IMR-90 (cell line): Measurements from ENCODE around the gene NEMF. TPM values are rescaled to one million over a fixed set of nuclear protein-coding genes. Genes with fewer than 3 reads are reported as not detected.

Experiments used
- ATAC-seq: fragments of 200-7000 bp; cut with Tn5 transposase; 2 replicates; pipeline ENCODE4 v1.9.1; 2020; ENCODE audit warnings: low read depth, mild to moderate bottlenecking, moderate library complexity
- BruUV-seq: library from RNA; stranded (reverse); fragments of 400-500 nt; replicated peaks from 2 replicates; lab custom pipeline; 2021; lab: Mats Ljungman, UMichigan
- CTCF ChIA-PET: fragments of 300-600 bp; formaldehyde crosslinking; extraction: SDS; loops from one replicate; lab custom pipeline; 2021; ENCODE audit warnings: antibody characterized with exemption; lab: Yijun Ruan, JAX
- POLR2A ChIA-PET: fragments of 300-600 bp; sonication (Branson Sonifier 250); formaldehyde crosslinking; loops from one replicate; lab custom pipeline; 2022; ENCODE audit warnings: antibody characterized with exemption; ENCODE audit not compliant: unreplicated experiment; lab: Charles Lee
- DNase-seq: peaks from one replicate; pipeline ENCODE4 v3.0.0; 2013
- H2AFZ ChIP-seq: replicated peaks from 2 replicates; pipeline ENCODE3; 2013; ENCODE audit warnings: low read length, mild to moderate bottlenecking; ENCODE audit not compliant: poor library complexity
- H2AK5ac ChIP-seq: 2 replicates; pipeline ENCODE4 v1.6.1; 2013; ENCODE audit warnings: low read depth, low read length, inconsistent platforms
- H2AK9ac ChIP-seq: replicated peaks from 2 replicates; pipeline ENCODE3; 2013; ENCODE audit warnings: mild to moderate bottlenecking, low read depth, low read length, moderate library complexity; ENCODE audit not compliant: poor library complexity
- H2BK120ac ChIP-seq: 2 replicates; pipeline ENCODE4 v1.6.1; 2013; ENCODE audit warnings: low read depth, low read length, inconsistent platforms
- H2BK15ac ChIP-seq: 3 replicates; pipeline ENCODE4 v1.6.1; 2013; ENCODE audit warnings: low read depth, low read length, inconsistent platforms
- H2BK20ac ChIP-seq: 2 replicates; pipeline ENCODE4 v1.6.1; 2013; ENCODE audit warnings: low read depth, mild to moderate bottlenecking, inconsistent platforms, low read length, moderate library complexity
- H2BK5ac ChIP-seq: 2 replicates; pipeline ENCODE4 v1.6.1; 2013; ENCODE audit warnings: mild to moderate bottlenecking, low read depth, low read length, inconsistent platforms; ENCODE audit not compliant: poor library complexity, severe bottlenecking
- H3K14ac ChIP-seq: replicated peaks from 2 replicates; pipeline ENCODE4 v1.6.1; 2013; ENCODE audit warnings: low read depth, low read length, inconsistent platforms
- H3K18ac ChIP-seq: 2 replicates; pipeline ENCODE4 v1.6.1; 2013; ENCODE audit warnings: low read depth, low read length, control low read depth
- H3K23ac ChIP-seq: 2 replicates; pipeline ENCODE4 v1.6.1; 2013; ENCODE audit warnings: low read depth, low read length, inconsistent platforms
- H3K27ac ChIP-seq: 2 replicates; pipeline ENCODE4 v1.5.1; 2013; ENCODE audit warnings: mild to moderate bottlenecking, control low read depth, low read length; ENCODE audit not compliant: insufficient read depth
- H3K27me3 ChIP-seq: 2 replicates; pipeline ENCODE4 v1.6.1; 2013; ENCODE audit warnings: low read length; ENCODE audit not compliant: control insufficient read depth, insufficient read depth
- H3K36me3 ChIP-seq: 2 replicates; pipeline ENCODE4 v1.6.1; 2013; ENCODE audit warnings: low read length, mixed read lengths; ENCODE audit not compliant: control insufficient read depth, insufficient read depth
- H3K4ac ChIP-seq: 2 replicates; pipeline ENCODE4 v1.6.1; 2013; ENCODE audit warnings: low read depth, low read length, inconsistent platforms
- H3K4me1 ChIP-seq: 2 replicates; pipeline ENCODE4 v1.6.1; 2013; ENCODE audit warnings: low read length, mixed read lengths; ENCODE audit not compliant: control insufficient read depth, insufficient read depth
- H3K4me2 ChIP-seq: 2 replicates; pipeline ENCODE4 v1.6.1; 2013; ENCODE audit warnings: low read depth, mild to moderate bottlenecking, control low read depth, low read length, moderate library complexity
- H3K4me3 ChIP-seq: 2 replicates; pipeline ENCODE4 v1.5.1; 2013; ENCODE audit warnings: low read depth, mild to moderate bottlenecking, control low read depth, low read length, moderate library complexity; ENCODE audit not compliant: insufficient read depth
- H3K56ac ChIP-seq: 2 replicates; pipeline ENCODE4 v1.6.1; 2013; ENCODE audit warnings: low read length, inconsistent platforms; ENCODE audit not compliant: insufficient read depth; ENCODE audit errors: extremely low read depth
- H3K79me1 ChIP-seq, 2 experiments: 2 replicates each; pipeline ENCODE4 v1.6.1; 2013; ENCODE audit warnings: low read length in 2 of 2, inconsistent platforms in 1 of 2, low read depth in 1 of 2
- H3K9ac ChIP-seq: 2 replicates; pipeline ENCODE4 v1.6.1; 2013; ENCODE audit warnings: low read depth, low read length, control low read depth
- H3K9me1 ChIP-seq: 2 replicates; pipeline ENCODE4 v1.6.1; 2013; ENCODE audit warnings: low read length, inconsistent platforms; ENCODE audit not compliant: insufficient read depth
- H3K9me3 ChIP-seq: 2 replicates; pipeline ENCODE4 v1.6.1; 2013; ENCODE audit warnings: low read length; ENCODE audit not compliant: control insufficient read depth, insufficient read depth
- H4K20me1 ChIP-seq: 2 replicates; pipeline ENCODE4 v1.6.1; 2013; ENCODE audit warnings: low read length, inconsistent platforms; ENCODE audit not compliant: insufficient read depth
- H4K5ac ChIP-seq: 2 replicates; pipeline ENCODE4 v1.6.1; 2013; ENCODE audit warnings: mild to moderate bottlenecking, low read depth, low read length, control low read depth
- H4K8ac ChIP-seq, 2 experiments: 2 replicates each; pipeline ENCODE4 v1.6.1; 2013; ENCODE audit warnings: low read depth in 2 of 2, low read length in 2 of 2, control low read depth in 1 of 2, inconsistent platforms in 1 of 2
- H4K91ac ChIP-seq: 2 replicates; pipeline ENCODE4 v1.6.1; 2013; ENCODE audit warnings: low read depth, low read length, inconsistent platforms; ENCODE audit not compliant: insufficient read depth
- ELK1 ChIP-seq: fragments of 150-350 bp; IDR thresholded peaks from 2 replicates; pipeline ENCODE4 v1.6.1; 2016; ENCODE audit warnings: low read depth, mild to moderate bottlenecking, low read length, moderate library complexity, borderline replicate concordance
- FOS ChIP-seq: fragments of 150-350 bp; IDR thresholded peaks from 2 replicates; pipeline ENCODE4 v1.6.1; 2016; ENCODE audit warnings: low read depth, low read length
- MAFK ChIP-seq: IDR thresholded peaks from 2 replicates; pipeline ENCODE4 v1.6.1; 2012; ENCODE audit warnings: low read depth, low read length, improper control_type of control experiment
- POLR2A ChIP-seq: IDR thresholded peaks from 2 replicates; pipeline ENCODE4 v1.6.1; 2012; ENCODE audit warnings: mild to moderate bottlenecking, low read depth, low read length
- RFX5 ChIP-seq: IDR thresholded peaks from 2 replicates; pipeline ENCODE4 v1.8.0; 2012; ENCODE audit warnings: low read depth, mild to moderate bottlenecking, low read length, moderate library complexity
- USF2 ChIP-seq: fragments of 150-350 bp; IDR thresholded peaks from 2 replicates; pipeline ENCODE4 v1.6.1; 2017; ENCODE audit warnings: mild to moderate bottlenecking, antibody characterized with exemption, low read length, low read depth
- WGBS, 2 experiments: methylation state at CpG; one replicate each; pipeline versions ENCODE4 v1.1.5 to v1.1.7; 2013; ENCODE audit warnings: missing lambda C conversion rate in 2 of 2; ENCODE audit not compliant: insufficient read length in 1 of 2; ENCODE audit errors: extremely low coverage in 2 of 2; 5-methylcytosine and 5-hydroxymethylcytosine counted together
- dilution Hi-C: fragments of 300-500 bp; cut with HindIII; formaldehyde crosslinking; loops from one replicate; pipeline ENCODE4 v1.14.3; 2018; ENCODE audit warnings: low sequenced_read_pairs; ENCODE audit not compliant: unreplicated experiment
- in situ Hi-C: fragments of 300-500 bp; cut with MboI; formaldehyde crosslinking; loops from 3 replicates; pipeline ENCODE4 v1.14.3; 2019; ENCODE audit warnings: low sequenced_read_pairs, inconsistent platforms, mixed read lengths
- intact Hi-C: fragments of 100-400 bp; cut with micrococcal nuclease; formaldehyde crosslinking; loops from 2 replicates; pipeline ENCODE4 v1.10.0; 2022
- polyA plus RNA-seq, 3 experiments: library from polyadenylated mRNA; depleted of rRNA; stranded (reverse); fragments of >200 nt; gene quantifications; 2 replicates each; pipeline ENCODE4 v1.2.3, GENCODE V29; 2012; ENCODE audit warnings: low replicate concordance in 1 of 3
- total RNA-seq: library from RNA; depleted of rRNA; stranded (reverse); fragments of >200 nt; gene quantifications from 2 replicates; pipeline ENCODE4 v1.2.3, GENCODE V29; 2012

Gene NEMF
- total and polyA plus RNA-seq, 2 of the 4 experiments (the other 2 are of a cell fraction): 19.5 to 30.5 TPM

DNA sequence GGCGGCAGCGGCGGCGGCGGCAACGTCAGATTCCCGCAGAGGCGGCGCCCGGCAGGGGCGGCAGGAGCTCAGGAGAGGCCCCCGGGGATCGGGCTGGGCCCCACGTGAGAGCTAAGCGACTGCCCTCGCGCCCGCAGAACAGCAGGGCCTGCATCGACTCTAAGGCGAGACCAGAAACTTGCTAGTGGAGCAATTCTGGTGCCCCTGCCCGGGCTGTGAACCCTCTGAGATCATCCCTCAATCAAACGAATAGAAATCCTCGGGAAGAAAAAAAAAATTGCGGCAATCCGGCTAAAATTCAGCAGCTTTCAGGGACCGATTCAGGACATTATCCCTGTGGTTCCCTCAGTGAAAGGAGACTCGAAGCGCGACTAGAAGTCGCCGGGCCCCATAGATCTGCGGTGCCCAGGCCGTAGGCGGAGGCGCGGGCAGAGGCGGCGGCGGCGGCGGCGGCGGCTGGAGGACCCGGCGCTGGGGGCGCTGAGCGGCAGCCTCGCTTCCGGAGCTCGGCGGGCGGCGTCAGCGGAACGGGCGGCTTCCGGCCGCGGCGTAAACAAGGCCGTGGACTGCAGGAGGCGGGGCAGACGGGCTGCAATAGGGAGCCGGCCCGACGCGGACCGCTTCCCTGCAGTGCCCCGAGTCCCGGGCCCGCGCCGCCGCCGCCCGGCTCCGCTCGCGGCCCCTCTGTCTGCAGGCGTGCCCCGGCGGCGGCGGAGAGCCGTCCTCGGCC is 84.9 kb downstream of the NEMF start, which contains the start of gene KLHDC2 (continued):
- no peak for TF ChIP-seq ELK1

DNA sequence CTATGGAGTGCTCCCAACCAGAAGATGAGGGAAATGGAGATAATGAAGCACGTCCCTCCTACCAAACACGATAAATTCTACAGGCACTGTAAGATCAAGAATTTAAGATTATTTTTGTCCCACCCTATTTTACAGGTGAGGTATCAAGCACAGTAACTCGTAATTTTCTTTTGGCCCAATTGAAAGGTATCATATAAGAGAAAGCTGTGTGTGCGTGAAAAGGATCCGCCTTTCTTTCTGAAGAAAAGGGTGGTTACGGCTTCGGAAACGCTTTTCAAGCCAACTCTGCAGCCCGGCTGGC is 85.4 kb downstream of the NEMF start:
- Histone ChIP-seq H4K8ac (peak overlapping the region; percentile 98), H3K4me2 (peak overlapping the region; percentile 92), H3K9ac (peak overlapping the region; percentile 92), H3K27ac (peak overlapping the region; percentile 91), H2BK20ac (no peak overlapping the region), H4K20me1 (peaks cover 11% of the 10 kb centered on the region), H4K91ac (peak overlapping the region; percentile 26; the same call in 1 of the 2 replicates), H3K9me1 (peaks cover 5% of the 10 kb centered on the region), H3K36me3 (no peaks in the 10 kb centered on the region), H3K23ac (peak overlapping the region; percentile 75; the same call in 1 of the 2 replicates), H2AFZ (peak overlapping the region; percentile 95), H3K18ac (peak overlapping the region; percentile 70; the same call in 1 of the 2 replicates), H2AK5ac (no peak overlapping the region), H2BK5ac (peak overlapping the region; percentile 94), H3K9me3 (no peaks in the 10 kb centered on the region), H4K5ac (peak overlapping the region; percentile 91), H3K4me3 (peak overlapping the region; percentile 67), H3K4me1 (peaks cover 9% of the 10 kb centered on the region), H3K14ac (peak overlapping the region; percentile 88; the same call in 1 of the 2 replicates), H2BK15ac (no peak overlapping the region), H3K27me3 (no peaks in the 10 kb centered on the region), H2BK120ac (no peak overlapping the region; the same call in 1 of the 2 replicates), H2AK9ac (peak overlapping the region; percentile 96), H3K4ac (peak overlapping the region; percentile 79; the same call in 1 of the 2 replicates), H3K79me1 (peaks cover 13 to 30% of the 10 kb centered on the region in 2 experiments; a peak in 3 of 4 replicates), H3K56ac (peak overlapping the region; percentile 95)
- CTCF ChIA-PET: interaction anchor here (1.0 kb wide), 2 partner anchors 19 to 22 kb away, joined by 3 read pairs; no protein-coding TSS in a partner anchor
- BruUV-seq: no TSS peak
- TF ChIP-seq POLR2A: no peak
- TF ChIP-seq RFX5: no peak
- no peak for TF ChIP-seq USF2
- no peak for TF ChIP-seq FOS
- TF ChIP-seq MAFK: no peak
- 0% methylated on average over 3 of the region's 9 CpGs; no CpG with 5 or more reads in 1 of the 2 experiments for WGBS, 2 experiments
- DNase-seq (no peak), ATAC-seq (no peak)
- dilution Hi-C loops: no loop called here
- in situ Hi-C loops: loop anchor here (5.0 to 25.0 kb wide), 3 partner anchors 75 to 305 kb away; partner anchors contain the start of genes DNAAF2 and KLHDC1
- intact Hi-C loops: loop anchor here (1.0 to 5.0 kb wide), 3 partner anchors 74 to 305 kb away; partner anchors contain the start of gene KLHDC1
- POLR2A ChIA-PET: interaction anchor here (0.6 kb wide), 1 partner anchor 37 kb away, joined by 4 read pairs; no protein-coding TSS in a partner anchor
